Left ventricle myocardium inferior (tissue), 1 donor: ENCODE measurements around the gene SAP30BP. TPM values are rescaled to one million over a fixed set of nuclear protein-coding genes. Genes with fewer than 3 reads are reported as not detected.

Experiments
- DNase-seq: peaks from one replicate; pipeline ENCODE4 v3.0.0-alpha.2; 2020
- H3K27ac ChIP-seq: fragments of 200-600 bp; replicated peaks from 2 replicates; pipeline ENCODE4 v1.8.0; 2021
- H3K27me3 ChIP-seq: fragments of 200-600 bp; 2 replicates; pipeline ENCODE4 v1.8.0; 2021; ENCODE audit warnings: low read depth
- H3K36me3 ChIP-seq: fragments of 200-600 bp; 2 replicates; pipeline ENCODE4 v1.8.0; 2021
- H3K4me1 ChIP-seq: fragments of 200-600 bp; 2 replicates; pipeline ENCODE4 v1.8.0; 2021
- H3K4me3 ChIP-seq: fragments of 200-600 bp; 2 replicates; pipeline ENCODE4 v1.8.0; 2021; ENCODE audit warnings: mild to moderate bottlenecking, moderate library complexity
- H3K9me3 ChIP-seq: fragments of 200-600 bp; replicated peaks from 2 replicates; pipeline ENCODE4 v1.8.0; 2021
- CTCF ChIP-seq: fragments of 200-600 bp; IDR thresholded peaks from 2 replicates; pipeline ENCODE4 v1.8.0; 2021; ENCODE audit warnings: antibody characterized with exemption, mild to moderate bottlenecking, borderline replicate concordance
- intact Hi-C: fragments of 100-400 bp; cut with micrococcal nuclease; formaldehyde crosslinking; loops from one replicate; pipeline ENCODE4 v1.11.0; 2022
- total RNA-seq: library from RNA; stranded (reverse); fragmentation: NEBNext Ultra II Directional; extraction: Animal tissue kit (Norgen Biotek cat#: 25700); gene quantifications from one replicate; pipeline ENCODE4 v1.2.1, GENCODE V29; 2021
- donor health status: DM: no; HTN: yes; CAD: no; lungs with severe emphysema.

The SAP30BP gene
- total RNA-seq, 1 donor from 2014 or later = 47.2 TPM

- no peak for TF ChIP-seq CTCF
- H3K27me3 ChIP-seq = no peaks in the 10 kb centered on the region
- intact Hi-C loops = no loop called here
- no peak for DNase-seq
- no peak overlapping the region for H3K4me3 ChIP-seq
- H3K4me1 ChIP-seq = no peaks in the 10 kb centered on the region
- H3K9me3 ChIP-seq = no peaks in the 10 kb centered on the region
- H3K36me3 ChIP-seq = peaks cover 71% of the 10 kb centered on the region
- no peak overlapping the region for H3K27ac ChIP-seq
Observed at GRCh38 chr17:75650874-75651273, 16.3 kb upstream of the SAP30BP start.

- Histone ChIP-seq H3K4me1 (no peaks in the 10 kb centered on the region), H3K9me3 (no peaks in the 10 kb centered on the region), H3K4me3 (no peak overlapping the region), H3K27me3 (no peaks in the 10 kb centered on the region), H3K36me3 (peaks cover 85% of the 10 kb centered on the region), H3K27ac (no peak overlapping the region)
- DNase-seq = no peak
- intact Hi-C loops = no loop called here
- no peak for TF ChIP-seq CTCF
Observed at GRCh38 chr17:75652341-75652740, 14.8 kb upstream of the SAP30BP start.

- intact Hi-C loops = no loop called here
- no peak for DNase-seq
- no peaks in the 10 kb centered on the region for H3K9me3 ChIP-seq
- TF ChIP-seq CTCF = peak; percentile 75
- H3K27ac ChIP-seq = no peak overlapping the region
- no peak overlapping the region for H3K4me3 ChIP-seq
- H3K4me1 ChIP-seq = no peaks in the 10 kb centered on the region
- H3K36me3 ChIP-seq = peaks cover 85% of the 10 kb centered on the region
- no peaks in the 10 kb centered on the region for H3K27me3 ChIP-seq
Observed at GRCh38 chr17:75652934-75653549, 14.1 kb upstream of the SAP30BP start.

- H3K27me3 ChIP-seq = no peaks in the 10 kb centered on the region
- no peaks in the 10 kb centered on the region for H3K9me3 ChIP-seq
- no peak overlapping the region for H3K4me3 ChIP-seq
- DNase-seq = no peak
- no peaks in the 10 kb centered on the region for H3K4me1 ChIP-seq
- H3K36me3 ChIP-seq = peaks cover 78% of the 10 kb centered on the region
- peak; percentile 41 for TF ChIP-seq CTCF
- no peak overlapping the region for H3K27ac ChIP-seq
- intact Hi-C loops = no loop called here
Observed at GRCh38 chr17:75654176-75654575, 13.0 kb upstream of the SAP30BP start.

GRCh38 chr17:75658237-75658636 is 8.9 kb upstream of the SAP30BP start:
- Histone ChIP-seq H3K9me3 (no peaks in the 10 kb centered on the region), H3K4me1 (no peaks in the 10 kb centered on the region), H3K4me3 (no peak overlapping the region), H3K27ac (no peak overlapping the region), H3K27me3 (no peaks in the 10 kb centered on the region), H3K36me3 (peaks cover 81% of the 10 kb centered on the region)
- no peak for TF ChIP-seq CTCF
- intact Hi-C loops = no loop called here
- DNase-seq = no peak
